ENCODE results near the gene KICS2. TPM values are rescaled to one million over a fixed set of nuclear protein-coding genes. Genes with fewer than 3 reads are reported as not detected.
A peak's percentile ranks its signal among the peaks of the same experiment; 100 is the strongest.

Gene KICS2
- polyA plus RNA-seq, 3 donors, result 2.7 to 5.5 (median 3.5) TPM

GRCh38 chr12:64177001-64177400 lies 45.1 kb downstream of the KICS2 start:
- no peak overlapping the region for H3K27ac Mint-ChIP-seq
- intact Hi-C loops (cut with micrococcal nuclease), result no loop called here
- WGBS (ENCODE audit: insufficient coverage), result 92% methylated on average over 5 of the region's 7 CpGs

GRCh38 chr12:64175254-64175945 lies 46.7 kb downstream of the KICS2 start:
- Mint-ChIP-seq H3K27ac (peak overlapping the region in 2 of 7 donors; percentile 8 to 51), H3K9me3 (no peaks in the 10 kb centered on the region), H3K4me1 (peaks cover 6% of the 10 kb centered on the region), H3K36me3 (no peaks in the 10 kb centered on the region), H3K27me3 (ENCODE audit: low read depth in 3 of 3) (peaks cover 0 to 2% (median 0%) of the 10 kb centered on the region in 3 donors), H3K4me3 (no peak overlapping the region)
- Histone ChIP-seq H3K4me3 (replicated peaks in 1 of 3; ENCODE audit: low read depth in 2 of 3, low read length in 3 of 3) (no peak overlapping the region), H2AFZ (ENCODE audit: insufficient read depth, low read depth, low read length, poor library complexity, severe bottlenecking) (no peak overlapping the region), H3K27ac (ENCODE audit: low read depth in 1 of 2, low read length in 2 of 2) (no peak overlapping the region), H3K4me1 (ENCODE audit: control insufficient read depth in 1 of 2, insufficient read depth in 2 of 2, low read length in 2 of 2) (no peaks in the 10 kb centered on the region), H3K9me3 (replicated peaks in 1 of 2; ENCODE audit: control insufficient read depth in 1 of 2, insufficient read depth in 1 of 2, low read length in 2 of 2) (no peaks in the 10 kb centered on the region), H4K20me1 (ENCODE audit: insufficient read depth, low read length) (no peaks in the 10 kb centered on the region), H3K9ac (ENCODE audit: insufficient read depth, low read length, poor library complexity, severe bottlenecking) (no peak overlapping the region), H3K79me2 (ENCODE audit: insufficient read depth, low read length) (no peaks in the 10 kb centered on the region), H3K4me2 (replicated peaks; ENCODE audit: extremely low read depth, low read length, poor library complexity, severe bottlenecking) (no peak overlapping the region), H3K36me3 (replicated peaks in 1 of 2; ENCODE audit: control insufficient read depth in 1 of 2, insufficient read depth in 2 of 2, low read length in 2 of 2) (no peaks in the 10 kb centered on the region), H3K27me3 (ENCODE audit: control insufficient read depth in 2 of 2, insufficient read depth in 2 of 2, low read length in 2 of 2) (no peaks in the 10 kb centered on the region)
- peak in 1 of 3 donors; percentile 11 for DNase-seq
- 35% methylated on average over 2 of the region's 2 CpGs for WGBS (ENCODE audit: insufficient coverage)
- TF ChIP-seq, protein P1, sequence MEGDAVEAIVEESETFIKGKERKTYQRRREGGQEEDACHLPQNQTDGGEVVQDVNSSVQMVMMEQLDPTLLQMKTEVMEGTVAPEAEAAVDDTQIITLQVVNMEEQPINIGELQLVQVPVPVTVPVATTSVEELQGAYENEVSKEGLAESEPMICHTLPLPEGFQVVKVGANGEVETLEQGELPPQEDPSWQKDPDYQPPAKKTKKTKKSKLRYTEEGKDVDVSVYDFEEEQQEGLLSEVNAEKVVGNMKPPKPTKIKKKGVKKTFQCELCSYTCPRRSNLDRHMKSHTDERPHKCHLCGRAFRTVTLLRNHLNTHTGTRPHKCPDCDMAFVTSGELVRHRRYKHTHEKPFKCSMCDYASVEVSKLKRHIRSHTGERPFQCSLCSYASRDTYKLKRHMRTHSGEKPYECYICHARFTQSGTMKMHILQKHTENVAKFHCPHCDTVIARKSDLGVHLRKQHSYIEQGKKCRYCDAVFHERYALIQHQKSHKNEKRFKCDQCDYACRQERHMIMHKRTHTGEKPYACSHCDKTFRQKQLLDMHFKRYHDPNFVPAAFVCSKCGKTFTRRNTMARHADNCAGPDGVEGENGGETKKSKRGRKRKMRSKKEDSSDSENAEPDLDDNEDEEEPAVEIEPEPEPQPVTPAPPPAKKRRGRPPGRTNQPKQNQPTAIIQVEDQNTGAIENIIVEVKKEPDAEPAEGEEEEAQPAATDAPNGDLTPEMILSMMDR (IDR thresholded peaks at IDR 0.05), result no peak
- intact Hi-C loops (cut with micrococcal nuclease), result no loop called here

More at GRCh38 chr12:64177001-64177400, 45.1 kb downstream of the KICS2 start:
- Histone ChIP-seq H3K4me2 (replicated peaks; ENCODE audit: extremely low read depth, low read length, poor library complexity, severe bottlenecking) (no peak overlapping the region), H3K9me3 (replicated peaks in 1 of 2; ENCODE audit: control insufficient read depth in 1 of 2, insufficient read depth in 1 of 2, low read length in 2 of 2) (no peaks in the 10 kb centered on the region), H3K36me3 (replicated peaks in 1 of 2; ENCODE audit: control insufficient read depth in 1 of 2, insufficient read depth in 2 of 2, low read length in 2 of 2) (no peaks in the 10 kb centered on the region), H3K4me1 (ENCODE audit: control insufficient read depth in 1 of 2, insufficient read depth in 2 of 2, low read length in 2 of 2) (no peaks in the 10 kb centered on the region), H3K79me2 (ENCODE audit: insufficient read depth, low read length) (no peaks in the 10 kb centered on the region), H4K20me1 (ENCODE audit: insufficient read depth, low read length) (no peaks in the 10 kb centered on the region), H2AFZ (ENCODE audit: insufficient read depth, low read depth, low read length, poor library complexity, severe bottlenecking) (no peak overlapping the region), H3K27me3 (ENCODE audit: control insufficient read depth in 2 of 2, insufficient read depth in 2 of 2, low read length in 2 of 2) (no peaks in the 10 kb centered on the region), H3K9ac (ENCODE audit: insufficient read depth, low read length, poor library complexity, severe bottlenecking) (no peak overlapping the region), H3K27ac (ENCODE audit: low read depth in 1 of 2, low read length in 2 of 2) (no peak overlapping the region), H3K4me3 (replicated peaks in 1 of 3; ENCODE audit: low read depth in 2 of 3, low read length in 3 of 3) (no peak overlapping the region)
- TF ChIP-seq, protein P1 (IDR thresholded peaks at IDR 0.05), result no peak
- Mint-ChIP-seq H3K27me3 (ENCODE audit: low read depth in 3 of 3) (peaks cover 0 to 2% (median 0%) of the 10 kb centered on the region in 3 donors), H3K9me3 (no peaks in the 10 kb centered on the region), H3K4me1 (peaks cover 6% of the 10 kb centered on the region), H3K36me3 (no peaks in the 10 kb centered on the region), H3K4me3 (no peak overlapping the region)
- no peak for DNase-seq
